ENCODE data around the gene GRM8.

GRM8 gene

DNA sequence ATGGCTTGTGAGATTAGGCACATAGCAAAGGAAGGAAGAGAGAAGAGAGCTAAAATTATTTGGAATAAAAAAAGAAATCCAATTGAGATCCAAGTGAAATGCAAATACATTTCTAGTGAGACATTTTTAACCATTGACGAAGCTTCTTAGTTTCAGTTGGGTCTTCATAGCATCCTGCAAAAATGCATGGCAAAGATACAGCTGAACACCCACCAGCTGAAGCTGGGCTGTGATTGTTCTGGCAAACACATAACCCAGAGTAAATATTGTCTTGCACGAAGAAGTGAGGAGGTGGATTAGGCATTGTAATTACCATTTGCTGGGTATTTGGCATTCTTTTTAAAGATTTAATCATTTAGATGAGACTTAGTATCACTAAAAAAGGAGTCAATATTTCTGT lies 409.4 kb downstream of the GRM8 start:
- Histone ChIP-seq H3K36me3 (ENCODE audit: insufficient read depth, low read length) (no peaks in the 10 kb centered on the region), H2AFZ (ENCODE audit: low read depth, low read length) (no peak overlapping the region), H3K27me3 (ENCODE audit: insufficient read depth, low read length, poor library complexity) (no peaks in the 10 kb centered on the region), H4K20me1 (ENCODE audit: insufficient read depth, low read length) (no peaks in the 10 kb centered on the region), H3K4me2 (ENCODE audit: insufficient read depth, low read length) (no peak overlapping the region), H3K9ac (ENCODE audit: low read depth, low read length) (no peak overlapping the region), H3K9me3 (ENCODE audit: insufficient read depth, low read length, severe bottlenecking) (no peaks in the 10 kb centered on the region), H3K4me3 (ENCODE audit: low read depth in 1 of 2, low read length in 2 of 2) (no peak overlapping the region), H3K4me1 (ENCODE audit: insufficient read depth, low read length) (no peaks in the 10 kb centered on the region), H3K27ac (ENCODE audit: low read length) (no peak overlapping the region), H3K79me2 (ENCODE audit: insufficient read depth, low read length) (no peaks in the 10 kb centered on the region)
- TF ChIP-seq, protein P1, sequence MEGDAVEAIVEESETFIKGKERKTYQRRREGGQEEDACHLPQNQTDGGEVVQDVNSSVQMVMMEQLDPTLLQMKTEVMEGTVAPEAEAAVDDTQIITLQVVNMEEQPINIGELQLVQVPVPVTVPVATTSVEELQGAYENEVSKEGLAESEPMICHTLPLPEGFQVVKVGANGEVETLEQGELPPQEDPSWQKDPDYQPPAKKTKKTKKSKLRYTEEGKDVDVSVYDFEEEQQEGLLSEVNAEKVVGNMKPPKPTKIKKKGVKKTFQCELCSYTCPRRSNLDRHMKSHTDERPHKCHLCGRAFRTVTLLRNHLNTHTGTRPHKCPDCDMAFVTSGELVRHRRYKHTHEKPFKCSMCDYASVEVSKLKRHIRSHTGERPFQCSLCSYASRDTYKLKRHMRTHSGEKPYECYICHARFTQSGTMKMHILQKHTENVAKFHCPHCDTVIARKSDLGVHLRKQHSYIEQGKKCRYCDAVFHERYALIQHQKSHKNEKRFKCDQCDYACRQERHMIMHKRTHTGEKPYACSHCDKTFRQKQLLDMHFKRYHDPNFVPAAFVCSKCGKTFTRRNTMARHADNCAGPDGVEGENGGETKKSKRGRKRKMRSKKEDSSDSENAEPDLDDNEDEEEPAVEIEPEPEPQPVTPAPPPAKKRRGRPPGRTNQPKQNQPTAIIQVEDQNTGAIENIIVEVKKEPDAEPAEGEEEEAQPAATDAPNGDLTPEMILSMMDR (IDR thresholded peaks at IDR 0.05; ENCODE audit: borderline replicate concordance, extremely low read depth, low read length, poor library complexity, severe bottlenecking) = no peak
- no peak for TF ChIP-seq EZH2 (IDR thresholded peaks at IDR 0.05; ENCODE audit: borderline replicate concordance, low read depth, low read length, severe bottlenecking)
- DNase-seq = no peak
- ATAC-seq (ENCODE audit: insufficient read depth, low read depth) = no peak

DNA sequence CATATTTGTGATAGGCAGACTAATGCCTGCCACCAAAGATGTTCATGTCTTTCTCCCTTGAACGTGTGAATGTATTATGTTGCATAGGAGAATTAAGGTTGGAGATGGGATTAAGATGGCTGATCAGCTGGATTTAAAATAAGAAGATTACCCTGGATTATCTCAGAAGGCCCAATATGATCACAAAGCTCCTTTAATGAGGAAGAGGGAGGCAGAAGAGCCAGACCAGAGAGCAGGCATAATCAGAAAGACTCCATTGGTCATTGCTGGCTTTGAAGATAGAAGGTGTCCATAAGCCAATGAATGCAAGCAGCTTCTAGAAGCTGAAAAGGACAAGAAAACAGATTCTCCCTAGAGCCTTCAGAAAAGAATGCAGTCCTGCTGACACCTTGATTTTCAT lies 410.3 kb downstream of the GRM8 start:
- Histone ChIP-seq H3K36me3 (ENCODE audit: insufficient read depth, low read length) (no peaks in the 10 kb centered on the region), H3K4me3 (ENCODE audit: low read depth in 1 of 2, low read length in 2 of 2) (no peak overlapping the region), H3K79me2 (ENCODE audit: insufficient read depth, low read length) (no peaks in the 10 kb centered on the region), H3K9ac (ENCODE audit: low read depth, low read length) (no peak overlapping the region), H2AFZ (ENCODE audit: low read depth, low read length) (no peak overlapping the region), H3K4me2 (ENCODE audit: insufficient read depth, low read length) (no peak overlapping the region), H3K27me3 (ENCODE audit: insufficient read depth, low read length, poor library complexity) (no peaks in the 10 kb centered on the region), H3K4me1 (ENCODE audit: insufficient read depth, low read length) (no peaks in the 10 kb centered on the region), H3K27ac (ENCODE audit: low read length) (no peak overlapping the region), H4K20me1 (ENCODE audit: insufficient read depth, low read length) (no peaks in the 10 kb centered on the region), H3K9me3 (ENCODE audit: insufficient read depth, low read length, severe bottlenecking) (no peaks in the 10 kb centered on the region)
- no peak for ATAC-seq (ENCODE audit: insufficient read depth, low read depth)
- DNase-seq = no peak
- TF ChIP-seq EZH2 (IDR thresholded peaks at IDR 0.05; ENCODE audit: borderline replicate concordance, low read depth, low read length, severe bottlenecking) = no peak
- TF ChIP-seq, protein P1 (IDR thresholded peaks at IDR 0.05; ENCODE audit: borderline replicate concordance, extremely low read depth, low read length, poor library complexity, severe bottlenecking) = no peak

DNA sequence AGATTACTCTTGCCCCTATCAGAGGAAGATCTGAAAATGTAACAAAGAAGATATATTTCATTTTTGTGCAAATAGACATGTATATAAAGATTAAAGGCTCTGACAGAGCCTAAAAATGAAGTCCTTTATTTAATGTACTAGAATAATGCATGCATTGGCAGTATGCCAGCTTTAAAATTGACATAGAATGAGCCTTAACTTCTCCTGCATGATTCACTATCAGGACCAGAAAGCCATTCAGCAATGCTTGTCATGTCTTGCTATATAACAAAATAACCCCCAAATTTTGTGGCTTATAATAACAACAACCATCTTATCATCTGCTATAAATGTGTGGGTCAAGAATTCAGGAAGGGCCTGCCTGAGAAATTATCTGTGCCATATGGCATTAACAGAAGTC lies 411.9 kb downstream of the GRM8 start:
- Histone ChIP-seq H3K79me2 (ENCODE audit: insufficient read depth, low read length) (no peaks in the 10 kb centered on the region), H3K4me3 (ENCODE audit: low read depth in 1 of 2, low read length in 2 of 2) (no peak overlapping the region), H3K27me3 (ENCODE audit: insufficient read depth, low read length, poor library complexity) (no peaks in the 10 kb centered on the region), H4K20me1 (ENCODE audit: insufficient read depth, low read length) (no peaks in the 10 kb centered on the region), H3K4me2 (ENCODE audit: insufficient read depth, low read length) (no peak overlapping the region), H3K27ac (ENCODE audit: low read length) (no peak overlapping the region), H3K36me3 (ENCODE audit: insufficient read depth, low read length) (no peaks in the 10 kb centered on the region), H3K4me1 (ENCODE audit: insufficient read depth, low read length) (no peaks in the 10 kb centered on the region), H2AFZ (ENCODE audit: low read depth, low read length) (no peak overlapping the region), H3K9me3 (ENCODE audit: insufficient read depth, low read length, severe bottlenecking) (no peaks in the 10 kb centered on the region), H3K9ac (ENCODE audit: low read depth, low read length) (no peak overlapping the region)
- ATAC-seq (ENCODE audit: insufficient read depth, low read depth) (no peak), DNase-seq (no peak)
- TF ChIP-seq, protein P1 (IDR thresholded peaks at IDR 0.05; ENCODE audit: borderline replicate concordance, extremely low read depth, low read length, poor library complexity, severe bottlenecking) = no peak

- Histone ChIP-seq H3K4me3 (ENCODE audit: low read depth in 1 of 2, low read length in 2 of 2) (no peak overlapping the region), H3K4me2 (ENCODE audit: insufficient read depth, low read length) (no peak overlapping the region), H4K20me1 (ENCODE audit: insufficient read depth, low read length) (no peaks in the 10 kb centered on the region), H3K27ac (ENCODE audit: low read length) (no peak overlapping the region), H2AFZ (ENCODE audit: low read depth, low read length) (no peak overlapping the region), H3K9ac (ENCODE audit: low read depth, low read length) (no peak overlapping the region), H3K9me3 (ENCODE audit: insufficient read depth, low read length, severe bottlenecking) (no peaks in the 10 kb centered on the region), H3K36me3 (ENCODE audit: insufficient read depth, low read length) (no peaks in the 10 kb centered on the region), H3K27me3 (ENCODE audit: insufficient read depth, low read length, poor library complexity) (no peaks in the 10 kb centered on the region), H3K4me1 (ENCODE audit: insufficient read depth, low read length) (no peaks in the 10 kb centered on the region), H3K79me2 (ENCODE audit: insufficient read depth, low read length) (no peaks in the 10 kb centered on the region)
- ATAC-seq (ENCODE audit: insufficient read depth, low read depth) (no peak), DNase-seq (no peak)
- no peak for TF ChIP-seq EZH2 (IDR thresholded peaks at IDR 0.05; ENCODE audit: borderline replicate concordance, low read depth, low read length, severe bottlenecking)
- TF ChIP-seq, protein P1 (IDR thresholded peaks at IDR 0.05; ENCODE audit: borderline replicate concordance, extremely low read depth, low read length, poor library complexity, severe bottlenecking) = no peak
Observed at GRCh38 chr7:126839624-126840023, 413.1 kb downstream of the GRM8 start.

All from DND-41 (cell line).